Muscle of back (tissue), 13 donors: Measurements from ENCODE around the gene OR4A47. TPM values are rescaled to one million over a fixed set of nuclear protein-coding genes. Genes with fewer than 3 reads are reported as not detected.
"Not testable (repeated sequence)": the region's sequence is repeated elsewhere in the genome, so short reads cannot be mapped to it uniquely, and the experiment has no call there.

Experiments used
- DNase-seq, 3 donors: peaks; one replicate each; pipeline versions ENCODE4 v3.0.0 to v3.0.0-alpha.2; 2013
- long read RNA-seq, 9 donors: transcript quantifications; one replicate each; lab custom pipeline, GENCODE V29; 2026
- polyA plus RNA-seq, 10 donors: library from polyadenylated mRNA; unstranded; fragments of 120-200 nt; gene quantifications; one replicate each; pipeline ENCODE4 v1.2.1, GENCODE V29; 2013; ENCODE audit not compliant: insufficient read length in 10 of 10

The OR4A47 gene
- polyA plus RNA-seq, result not detected
- long read RNA-seq, donor 1, result 0 reads
- long read RNA-seq, donor 2, result 0 reads
- long read RNA-seq, donor 3, result 0 reads
- long read RNA-seq, donor 4, result 0 reads
- long read RNA-seq, donor 5, result 0 reads
- long read RNA-seq, donor 6, result 0 reads
- long read RNA-seq, donor 7, result 0 reads
- long read RNA-seq, donor 8, result 0 reads
- long read RNA-seq, donor 9, result 0 reads

- not testable (repeated sequence) for DNase-seq
Measured at GRCh38 chr11:48488493-48488892, at the start of gene OR4A47. TSS of gene OR4A47 (plus strand) at chr11:48488793. CDS start at chr11:48488793, 0 bp downstream.

DNA sequence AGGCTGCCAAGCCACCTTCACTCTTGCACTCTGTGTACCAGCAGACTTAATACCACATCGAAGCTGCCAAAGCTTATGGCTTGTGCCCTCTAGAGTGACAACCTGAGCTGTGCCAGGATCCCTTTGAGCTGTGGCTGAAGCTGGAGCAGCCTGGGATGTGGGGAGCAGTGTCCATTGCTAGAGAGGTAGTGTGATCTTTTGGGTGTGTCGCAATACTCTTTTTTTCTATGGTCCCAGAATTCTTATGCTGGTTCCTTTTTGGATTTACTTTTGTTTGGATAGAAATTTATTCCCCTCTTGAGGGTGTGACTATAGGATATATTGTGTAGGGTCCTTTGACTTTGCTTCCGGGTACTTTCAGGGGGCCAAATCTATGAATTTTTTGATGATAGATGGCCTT is 32.7 kb upstream of the OR4A47 start:
- not testable (repeated sequence) for DNase-seq

GRCh38 chr11:48473966-48474365 is 14.6 kb upstream of the OR4A47 start:
- not testable (repeated sequence) for DNase-seq

- DNase-seq, result not testable (repeated sequence)
Measured at GRCh38 chr11:48474703-48475102, 13.9 kb upstream of the OR4A47 start.

GRCh38 chr11:48506169-48506568 is 17.6 kb downstream of the OR4A47 start:
- DNase-seq, result not testable (repeated sequence)

DNA sequence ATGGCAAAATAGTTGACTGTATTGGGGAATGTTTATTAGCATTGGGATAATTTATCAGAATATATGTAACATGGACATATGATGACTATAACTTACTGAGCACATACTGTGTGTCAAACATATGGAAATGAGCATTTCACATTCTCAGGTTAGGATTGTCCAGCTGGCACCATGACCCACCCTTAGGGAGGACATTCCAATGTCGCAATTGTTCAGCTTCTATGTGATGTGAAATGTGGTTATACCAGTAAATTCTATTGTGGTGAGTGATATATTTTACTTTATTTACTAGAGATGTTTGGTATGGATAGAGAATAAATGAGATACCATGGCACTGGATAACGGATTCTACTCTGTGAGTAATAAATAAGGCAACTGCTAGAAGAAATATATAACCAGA is 50.4 kb downstream of the OR4A47 start:
- DNase-seq, result no peak

Other genes with a start within 250 kb of the OR4A47 start
- gene OR4X2, start 243.7 kb upstream of the OR4A47 start, polyA plus RNA-seq, result not detected
- gene OR4X1, start 224.9 kb upstream of the OR4A47 start, polyA plus RNA-seq, result not detected
- gene OR4S1, start 182.6 kb upstream of the OR4A47 start, polyA plus RNA-seq, result not detected
- not detected for gene OR4C3, start 163.9 kb upstream of the OR4A47 start, polyA plus RNA-seq
- not detected for gene OR4C5, start 122.3 kb upstream of the OR4A47 start, polyA plus RNA-seq